ENCODE measurements around the gene PCDH9.

PCDH9 gene

GRCh38 chr13:66425741-66426140 is 804.4 kb downstream of the PCDH9 start:
- no peak overlapping the region for H2AK5ac ChIP-seq (ENCODE audit: low read depth, low read length)
- no peak overlapping the region for H3K18ac ChIP-seq (ENCODE audit: low read length)
- no peak overlapping the region for H3K4ac ChIP-seq (ENCODE audit: low read length)
- H3K27me3 ChIP-seq (ENCODE audit: control insufficient read depth in 3 of 3, insufficient read depth in 3 of 3, low read depth in 1 of 3, low read length in 3 of 3): no peaks in the 10 kb centered on the region
- H3K79me1 ChIP-seq (ENCODE audit: low read depth, low read length): no peaks in the 10 kb centered on the region
- no peak overlapping the region for H2BK15ac ChIP-seq (ENCODE audit: low read length)
- no peak overlapping the region for H4K91ac ChIP-seq (ENCODE audit: low read depth, low read length, poor library complexity)
- H4K8ac ChIP-seq (ENCODE audit: low read depth, low read length): no peak overlapping the region
- H3K4me3 ChIP-seq (ENCODE audit: low read length in 2 of 2): no peak overlapping the region
- no peak overlapping the region for H2BK5ac ChIP-seq (ENCODE audit: low read length)
- H2BK120ac ChIP-seq (ENCODE audit: low read depth, low read length): no peak overlapping the region
- H3K4me2 ChIP-seq (ENCODE audit: insufficient read depth, low read length, poor library complexity, severe bottlenecking): no peak overlapping the region
- no peak overlapping the region for H3K9ac ChIP-seq (ENCODE audit: low read depth, low read length, poor library complexity)
- no peak overlapping the region for H2AFZ ChIP-seq (ENCODE audit: low read length)
- H3K4me1 ChIP-seq (ENCODE audit: control insufficient read depth in 2 of 2, insufficient read depth in 1 of 2, low read depth in 1 of 2, low read length in 2 of 2): no peaks in the 10 kb centered on the region
- no CpG with 5 or more reads among the region's 3 CpGs for WGBS, 2 donors (ENCODE audit: extremely low coverage in 2 of 2, insufficient read length in 2 of 2, insufficient replicate concordance in 1 of 2)
- no peaks in the 10 kb centered on the region for H3K9me3 ChIP-seq (replicated peaks in 1 of 2; ENCODE audit: control insufficient read depth in 2 of 2, insufficient read depth in 1 of 2, low read depth in 1 of 2, low read length in 2 of 2)
- H2BK12ac ChIP-seq (ENCODE audit: low read length): no peak overlapping the region
- H3K23ac ChIP-seq (ENCODE audit: low read depth, low read length, poor library complexity): no peak overlapping the region
- DNase-seq (ENCODE audit: low spot score): no peak
- H3K36me3 ChIP-seq (replicated peaks in 1 of 2; ENCODE audit: control insufficient read depth in 2 of 2, insufficient read depth in 2 of 2, low read length in 2 of 2): no peaks in the 10 kb centered on the region
- H3K27ac ChIP-seq (replicated peaks; ENCODE audit: low read length): no peak overlapping the region
- H3K14ac ChIP-seq (ENCODE audit: low read length): no peak overlapping the region

DNA sequence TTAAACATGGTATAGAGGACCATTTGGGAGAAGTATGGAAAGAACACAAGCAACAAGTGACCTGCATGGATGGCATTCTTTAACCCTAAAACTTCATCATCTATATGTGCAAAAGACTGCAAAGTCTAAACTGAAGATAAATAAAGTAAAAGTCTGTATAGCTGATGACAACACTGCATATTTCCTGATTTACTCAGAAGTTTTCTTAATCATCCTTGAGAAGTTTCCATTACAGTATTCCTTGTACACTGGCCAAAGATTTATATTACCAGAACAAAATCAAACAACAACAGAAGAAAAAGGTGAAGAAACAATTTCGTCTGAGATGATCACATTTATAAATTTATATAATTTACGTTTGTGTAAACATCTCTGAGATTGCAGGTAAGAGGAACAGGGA is 805.7 kb downstream of the PCDH9 start:
- no peak overlapping the region for H2BK120ac ChIP-seq (ENCODE audit: low read depth, low read length)

DNA sequence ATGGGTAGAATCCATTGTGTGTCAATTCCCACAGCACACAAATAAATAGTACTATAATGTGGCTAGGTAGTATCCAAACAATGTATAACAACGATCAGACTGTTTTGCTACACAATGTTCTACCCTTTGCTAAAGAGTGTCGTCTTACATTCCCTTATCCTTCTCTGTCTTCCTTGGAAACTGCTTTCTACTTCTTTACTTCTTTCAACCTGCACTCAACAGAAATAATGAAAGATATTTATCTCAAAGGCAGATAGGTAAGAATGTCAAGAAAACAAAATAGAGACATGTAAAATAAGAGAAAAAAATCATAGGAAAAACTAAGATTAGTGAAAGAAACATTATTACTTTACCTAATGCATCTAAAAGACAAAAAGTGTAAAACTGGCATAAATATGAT is 814.7 kb downstream of the PCDH9 start:
- H2AK5ac ChIP-seq (ENCODE audit: low read depth, low read length): no peak overlapping the region
- H4K8ac ChIP-seq (ENCODE audit: low read depth, low read length): no peak overlapping the region
- no peaks in the 10 kb centered on the region for H3K79me1 ChIP-seq (ENCODE audit: low read depth, low read length)
- peaks cover 0 to 2% of the 10 kb centered on the region in 2 donors for H3K9me3 ChIP-seq (replicated peaks in 1 of 2; ENCODE audit: control insufficient read depth in 2 of 2, insufficient read depth in 1 of 2, low read depth in 1 of 2, low read length in 2 of 2)
- WGBS, 2 donors (ENCODE audit: extremely low coverage in 2 of 2, insufficient read length in 2 of 2, insufficient replicate concordance in 1 of 2): no CpG with 5 or more reads among the region's 2 CpGs
- no peaks in the 10 kb centered on the region for H3K27me3 ChIP-seq (ENCODE audit: control insufficient read depth in 3 of 3, insufficient read depth in 3 of 3, low read depth in 1 of 3, low read length in 3 of 3)
- H2BK15ac ChIP-seq (ENCODE audit: low read length): no peak overlapping the region
- no peak overlapping the region for H4K91ac ChIP-seq (ENCODE audit: low read depth, low read length, poor library complexity)
- no peak overlapping the region for H3K23ac ChIP-seq (ENCODE audit: low read depth, low read length, poor library complexity)
- H2AFZ ChIP-seq (ENCODE audit: low read length): peak overlapping the region; percentile 8
- H3K4ac ChIP-seq (ENCODE audit: low read length): no peak overlapping the region
- no peak overlapping the region for H3K9ac ChIP-seq (ENCODE audit: low read depth, low read length, poor library complexity)
- H3K4me1 ChIP-seq (ENCODE audit: control insufficient read depth in 2 of 2, insufficient read depth in 1 of 2, low read depth in 1 of 2, low read length in 2 of 2): no peaks in the 10 kb centered on the region
- H3K36me3 ChIP-seq (replicated peaks in 1 of 2; ENCODE audit: control insufficient read depth in 2 of 2, insufficient read depth in 2 of 2, low read length in 2 of 2): no peaks in the 10 kb centered on the region
- no peak overlapping the region for H3K4me3 ChIP-seq (ENCODE audit: low read length in 2 of 2)
- no peak overlapping the region for H3K18ac ChIP-seq (ENCODE audit: low read length)
- no peak overlapping the region for H3K4me2 ChIP-seq (ENCODE audit: insufficient read depth, low read length, poor library complexity, severe bottlenecking)
- no peak overlapping the region for H3K14ac ChIP-seq (ENCODE audit: low read length)
- no peak for DNase-seq (ENCODE audit: low spot score)
- H2BK5ac ChIP-seq (ENCODE audit: low read length): no peak overlapping the region
- no peak overlapping the region for H3K27ac ChIP-seq (replicated peaks; ENCODE audit: low read length)
- no peak overlapping the region for H2BK12ac ChIP-seq (ENCODE audit: low read length)
- H2BK120ac ChIP-seq (ENCODE audit: low read depth, low read length): no peak overlapping the region

More for the DNA sequence above, 805.7 kb downstream of the PCDH9 start:
- Histone ChIP-seq H3K4me2 (ENCODE audit: insufficient read depth, low read length, poor library complexity, severe bottlenecking) (no peak overlapping the region), H3K4me3 (ENCODE audit: low read length in 2 of 2) (no peak overlapping the region), H2AK5ac (ENCODE audit: low read depth, low read length) (no peak overlapping the region), H2BK5ac (ENCODE audit: low read length) (no peak overlapping the region), H3K27me3 (ENCODE audit: control insufficient read depth in 3 of 3, insufficient read depth in 3 of 3, low read depth in 1 of 3, low read length in 3 of 3) (no peaks in the 10 kb centered on the region), H3K4ac (ENCODE audit: low read length) (no peak overlapping the region), H3K23ac (ENCODE audit: low read depth, low read length, poor library complexity) (no peak overlapping the region), H3K27ac (replicated peaks; ENCODE audit: low read length) (no peak overlapping the region), H3K9me3 (replicated peaks in 1 of 2; ENCODE audit: control insufficient read depth in 2 of 2, insufficient read depth in 1 of 2, low read depth in 1 of 2, low read length in 2 of 2) (peaks cover 0 to 2% of the 10 kb centered on the region in 2 donors), H4K8ac (ENCODE audit: low read depth, low read length) (no peak overlapping the region), H2AFZ (ENCODE audit: low read length) (no peak overlapping the region), H3K18ac (ENCODE audit: low read length) (no peak overlapping the region), H4K91ac (ENCODE audit: low read depth, low read length, poor library complexity) (no peak overlapping the region), H3K36me3 (replicated peaks in 1 of 2; ENCODE audit: control insufficient read depth in 2 of 2, insufficient read depth in 2 of 2, low read length in 2 of 2) (no peaks in the 10 kb centered on the region), H3K79me1 (ENCODE audit: low read depth, low read length) (no peaks in the 10 kb centered on the region), H3K14ac (ENCODE audit: low read length) (no peak overlapping the region), H3K4me1 (ENCODE audit: control insufficient read depth in 2 of 2, insufficient read depth in 1 of 2, low read depth in 1 of 2, low read length in 2 of 2) (no peaks in the 10 kb centered on the region), H2BK15ac (ENCODE audit: low read length) (no peak overlapping the region), H3K9ac (ENCODE audit: low read depth, low read length, poor library complexity) (no peak overlapping the region), H2BK12ac (ENCODE audit: low read length) (no peak overlapping the region)
- WGBS, 2 donors (ENCODE audit: extremely low coverage in 2 of 2, insufficient read length in 2 of 2, insufficient replicate concordance in 1 of 2): no CpG with 5 or more reads among the region's 2 CpGs
- DNase-seq (ENCODE audit: low spot score): no peak

GRCh38 chr13:66414066-66414800 is 815.9 kb downstream of the PCDH9 start:
- H3K14ac ChIP-seq (ENCODE audit: low read length): no peak overlapping the region

More at GRCh38 chr13:66414066-66414800, 815.9 kb downstream of the PCDH9 start:
- Histone ChIP-seq H3K9me3 (replicated peaks in 1 of 2; ENCODE audit: control insufficient read depth in 2 of 2, insufficient read depth in 1 of 2, low read depth in 1 of 2, low read length in 2 of 2) (no peaks in the 10 kb centered on the region), H3K4me2 (ENCODE audit: insufficient read depth, low read length, poor library complexity, severe bottlenecking) (no peak overlapping the region), H3K4me1 (ENCODE audit: control insufficient read depth in 2 of 2, insufficient read depth in 1 of 2, low read depth in 1 of 2, low read length in 2 of 2) (no peaks in the 10 kb centered on the region), H2BK5ac (ENCODE audit: low read length) (no peak overlapping the region), H3K79me1 (ENCODE audit: low read depth, low read length) (no peaks in the 10 kb centered on the region), H3K4ac (ENCODE audit: low read length) (no peak overlapping the region), H2BK12ac (ENCODE audit: low read length) (no peak overlapping the region), H3K18ac (ENCODE audit: low read length) (no peak overlapping the region), H3K27ac (replicated peaks; ENCODE audit: low read length) (no peak overlapping the region), H4K91ac (ENCODE audit: low read depth, low read length, poor library complexity) (no peak overlapping the region), H3K23ac (ENCODE audit: low read depth, low read length, poor library complexity) (no peak overlapping the region), H3K9ac (ENCODE audit: low read depth, low read length, poor library complexity) (no peak overlapping the region), H3K36me3 (replicated peaks in 1 of 2; ENCODE audit: control insufficient read depth in 2 of 2, insufficient read depth in 2 of 2, low read length in 2 of 2) (no peaks in the 10 kb centered on the region), H2AK5ac (ENCODE audit: low read depth, low read length) (no peak overlapping the region), H2BK120ac (ENCODE audit: low read depth, low read length) (no peak overlapping the region), H3K4me3 (ENCODE audit: low read length in 2 of 2) (no peak overlapping the region), H2AFZ (ENCODE audit: low read length) (no peak overlapping the region), H3K27me3 (ENCODE audit: control insufficient read depth in 3 of 3, insufficient read depth in 3 of 3, low read depth in 1 of 3, low read length in 3 of 3) (no peaks in the 10 kb centered on the region), H4K8ac (ENCODE audit: low read depth, low read length) (no peak overlapping the region), H2BK15ac (ENCODE audit: low read length) (no peak overlapping the region)
- WGBS, 2 donors (ENCODE audit: extremely low coverage in 2 of 2, insufficient read length in 2 of 2, insufficient replicate concordance in 1 of 2): no CpG with 5 or more reads among the region's 3 CpGs
- no peak for DNase-seq (ENCODE audit: low spot score)

Data from neuronal stem cell (in vitro differentiated cells).